Fibroblast of mammary gland (primary cell): ENCODE data around the gene DHH.

Source experiments
- DNase-seq: peaks from one replicate; pipeline ENCODE4 v3.0.0-alpha.2; 2010; ENCODE audit warnings: low read depth
- H3K4me3 ChIP-seq: 2 replicates; pipeline ENCODE4 v1.5.1; 2011; ENCODE audit warnings: low read depth, mild to moderate bottlenecking, low read length, moderate library complexity; ENCODE audit not compliant: control insufficient read depth
- TF ChIP-seq, protein P1 (sequence below): conservative IDR thresholded peaks from 2 replicates; pipeline ENCODE4 v1.5.1; 2011; ENCODE audit warnings: low read depth, low read length, inconsistent platforms; ENCODE audit not compliant: control insufficient read depth, insufficient read depth

The DHH gene

DNA sequence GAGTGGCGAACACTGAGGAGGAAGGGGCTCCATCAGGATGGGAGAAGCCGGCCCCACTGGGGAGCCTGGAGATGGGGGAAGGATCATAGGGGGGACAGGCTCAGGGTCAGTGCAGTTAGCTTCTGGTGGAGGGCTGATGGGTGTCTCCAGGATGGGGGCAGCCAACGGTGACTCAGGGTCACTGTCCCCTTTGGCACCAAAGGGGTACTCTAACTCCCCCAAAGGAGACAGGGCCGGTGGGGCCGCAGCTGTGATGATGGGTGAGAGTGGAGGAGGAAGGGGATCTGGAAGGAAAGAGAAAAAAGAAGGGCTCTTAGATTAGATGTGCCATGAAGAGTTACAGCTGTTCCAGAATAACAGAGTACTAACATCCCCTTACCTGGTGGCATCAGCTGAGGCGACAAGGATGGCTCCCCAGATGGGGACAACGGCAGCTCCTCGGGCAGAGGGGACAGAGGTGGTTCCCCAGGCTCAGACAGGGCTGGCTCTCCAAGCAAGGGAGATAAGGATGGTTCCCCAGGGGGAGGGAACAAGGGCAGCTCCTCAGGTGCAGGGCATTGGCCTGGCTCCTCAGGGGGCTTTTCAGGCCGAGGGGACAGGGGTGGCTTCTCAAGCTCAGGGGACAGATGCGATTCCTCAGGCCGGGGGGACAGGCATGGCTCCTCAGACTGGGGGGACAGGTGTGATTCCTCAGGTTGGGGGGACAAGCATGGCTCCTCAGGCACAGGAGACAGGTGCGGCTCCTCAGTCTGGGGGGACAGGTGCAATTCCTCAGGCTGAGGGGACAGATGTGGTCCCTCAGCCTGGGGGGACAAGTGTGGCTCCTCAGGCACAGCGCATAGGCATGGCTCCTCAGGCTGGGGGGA is 43.9 kb downstream of the DHH start:
- DNase-seq = no peak

DNA sequence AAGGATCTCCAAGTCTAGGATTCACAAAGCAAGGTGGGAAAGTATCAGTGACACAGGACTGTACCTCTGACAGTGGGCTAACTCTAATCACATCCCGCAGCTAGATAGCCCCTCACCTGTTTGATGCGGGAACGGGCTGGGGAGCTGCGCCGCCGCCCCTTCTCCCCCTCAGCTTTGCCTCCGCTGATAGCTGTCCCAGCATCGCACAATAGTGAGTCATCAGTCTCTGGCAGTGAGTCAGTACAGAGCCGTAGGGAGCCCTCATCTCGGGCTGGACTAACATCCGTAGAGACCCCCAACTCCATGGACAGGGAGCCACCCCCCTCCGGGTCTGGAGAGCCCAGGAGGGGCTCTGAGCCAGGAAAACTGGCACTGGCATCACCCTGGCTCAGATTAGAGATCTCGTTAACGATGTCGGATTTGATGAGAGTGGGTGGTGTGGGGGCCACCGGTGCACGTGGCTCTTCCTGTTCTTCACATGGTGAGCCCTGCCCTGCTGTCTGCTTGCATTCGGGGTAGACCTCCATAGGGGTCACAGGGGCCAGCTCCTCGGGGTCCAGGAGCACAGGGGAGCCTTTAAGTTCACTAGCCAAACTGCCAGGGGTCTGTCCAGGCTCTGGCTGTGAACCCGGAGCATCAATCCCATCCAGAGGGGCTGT is 44.9 kb downstream of the DHH start:
- TF ChIP-seq, protein P1, sequence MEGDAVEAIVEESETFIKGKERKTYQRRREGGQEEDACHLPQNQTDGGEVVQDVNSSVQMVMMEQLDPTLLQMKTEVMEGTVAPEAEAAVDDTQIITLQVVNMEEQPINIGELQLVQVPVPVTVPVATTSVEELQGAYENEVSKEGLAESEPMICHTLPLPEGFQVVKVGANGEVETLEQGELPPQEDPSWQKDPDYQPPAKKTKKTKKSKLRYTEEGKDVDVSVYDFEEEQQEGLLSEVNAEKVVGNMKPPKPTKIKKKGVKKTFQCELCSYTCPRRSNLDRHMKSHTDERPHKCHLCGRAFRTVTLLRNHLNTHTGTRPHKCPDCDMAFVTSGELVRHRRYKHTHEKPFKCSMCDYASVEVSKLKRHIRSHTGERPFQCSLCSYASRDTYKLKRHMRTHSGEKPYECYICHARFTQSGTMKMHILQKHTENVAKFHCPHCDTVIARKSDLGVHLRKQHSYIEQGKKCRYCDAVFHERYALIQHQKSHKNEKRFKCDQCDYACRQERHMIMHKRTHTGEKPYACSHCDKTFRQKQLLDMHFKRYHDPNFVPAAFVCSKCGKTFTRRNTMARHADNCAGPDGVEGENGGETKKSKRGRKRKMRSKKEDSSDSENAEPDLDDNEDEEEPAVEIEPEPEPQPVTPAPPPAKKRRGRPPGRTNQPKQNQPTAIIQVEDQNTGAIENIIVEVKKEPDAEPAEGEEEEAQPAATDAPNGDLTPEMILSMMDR = no peak
- no peak overlapping the region for H3K4me3 ChIP-seq
- peak; percentile 75 for DNase-seq

More for the DNA sequence above, 43.9 kb downstream of the DHH start:
- TF ChIP-seq, protein P1 = no peak
- no peak overlapping the region for H3K4me3 ChIP-seq

DNA sequence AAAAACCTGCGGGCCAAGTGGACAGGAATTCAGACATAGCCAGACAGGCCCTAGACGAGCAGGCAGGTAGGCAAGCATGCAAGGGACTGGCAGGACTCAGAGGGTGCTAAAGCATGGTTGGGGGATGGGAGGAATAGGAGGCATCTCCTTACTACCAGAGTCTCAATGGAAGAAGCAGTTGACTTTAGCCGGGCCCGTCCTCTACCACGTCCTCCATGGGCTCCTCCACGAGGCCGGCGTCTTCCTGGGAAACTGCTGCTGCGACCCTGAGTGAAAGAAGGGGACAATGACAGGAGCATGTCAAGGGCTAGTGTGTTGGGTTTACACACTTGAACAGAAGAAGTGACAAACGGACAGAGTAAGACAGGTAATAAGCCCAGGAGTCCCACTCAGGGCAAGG is 45.6 kb downstream of the DHH start:
- no peak overlapping the region for H3K4me3 ChIP-seq
- TF ChIP-seq, protein P1 = no peak
- no peak for DNase-seq

DNA sequence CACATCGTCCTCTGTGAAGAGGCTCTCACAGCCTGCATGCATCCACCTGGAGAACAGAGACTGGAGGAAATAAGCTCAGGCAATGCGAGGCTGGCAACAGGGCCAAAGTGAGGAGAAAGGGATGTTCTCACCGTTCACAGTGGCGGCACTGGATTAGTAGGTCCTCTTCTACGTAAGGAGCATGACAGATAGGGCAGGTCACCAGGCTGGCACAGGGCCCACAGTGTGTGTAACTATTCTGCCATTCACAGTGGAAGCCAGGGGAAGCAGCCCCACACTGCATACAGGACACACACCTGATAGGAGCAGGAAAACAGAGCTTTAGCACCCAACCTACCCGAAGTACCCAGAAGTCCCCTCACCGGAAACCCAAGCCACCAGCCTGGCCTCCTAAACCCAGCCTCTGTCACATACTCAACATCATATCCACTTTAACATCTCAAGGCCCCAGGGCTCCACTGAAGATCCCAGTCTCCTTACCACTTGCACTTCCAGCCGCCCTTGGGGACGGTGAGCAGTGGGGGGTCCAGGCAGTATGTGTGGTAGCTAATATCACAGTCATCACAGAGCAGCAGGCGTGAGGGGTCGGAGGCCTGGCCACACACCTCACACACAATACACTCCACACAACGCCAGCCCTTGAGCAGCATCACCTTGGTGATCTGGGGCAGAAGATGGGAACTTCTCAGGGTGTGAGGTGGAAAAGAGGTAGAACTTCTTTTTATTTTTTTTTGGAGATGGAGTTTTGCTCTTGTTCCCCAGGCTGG is 48.3 kb downstream of the DHH start:
- no peak for DNase-seq
- H3K4me3 ChIP-seq = no peak overlapping the region
- TF ChIP-seq, protein P1 = no peak

DNA sequence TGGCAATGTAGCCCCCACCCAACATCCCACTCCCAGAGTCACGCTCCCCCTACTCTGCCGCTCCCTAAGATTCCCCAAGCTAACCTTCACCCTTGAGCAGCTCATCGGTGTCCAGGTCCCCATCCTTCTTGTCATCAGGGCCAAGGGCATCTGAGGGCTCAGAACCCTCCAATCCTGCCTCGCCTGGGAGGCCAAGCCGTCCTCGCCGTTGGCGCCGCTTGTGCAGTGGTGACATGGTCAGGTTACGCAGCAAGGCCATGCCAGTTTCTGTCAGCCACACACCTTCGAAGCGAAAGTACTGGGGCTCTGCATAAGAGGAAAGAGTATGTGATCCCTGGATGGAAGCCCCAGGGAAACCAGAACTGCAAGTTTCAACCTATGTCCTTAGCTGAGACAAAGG is 49.9 kb downstream of the DHH start:
- DNase-seq = no peak
- H3K4me3 ChIP-seq = no peak overlapping the region
- TF ChIP-seq, protein P1 = no peak

DNA sequence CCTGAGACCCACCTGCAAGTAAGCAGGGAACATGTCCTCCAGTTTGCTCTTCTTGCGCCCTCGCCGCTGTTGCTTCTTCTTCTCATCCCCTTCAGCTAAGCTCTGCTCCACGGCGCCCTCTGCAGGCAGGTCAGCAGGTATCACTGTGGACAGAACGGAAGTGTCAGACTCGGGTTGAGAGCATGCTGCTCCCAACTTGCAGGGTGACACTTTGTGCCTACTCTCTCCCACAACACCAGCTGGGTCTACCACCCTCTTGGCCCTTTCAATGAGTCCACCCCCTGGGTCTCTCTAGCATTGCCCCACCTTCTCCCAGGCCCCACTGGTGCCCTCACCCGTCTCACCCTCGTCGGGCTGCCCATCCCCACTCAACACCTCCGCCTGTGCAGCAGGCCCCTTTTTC is 50.7 kb downstream of the DHH start:
- no peak overlapping the region for H3K4me3 ChIP-seq
- TF ChIP-seq, protein P1 = peak; percentile 52
- DNase-seq = peak; percentile 46
